GM19463 (cell line): ENCODE results near the gene GPR17.

Experiments
- ATAC-seq: cut with Tn5 transposase; IDR thresholded peaks from one replicate; pipeline ENCODE4 v1.9.1; 2021; ENCODE audit warnings: mild to moderate bottlenecking, moderate library complexity; ENCODE audit not compliant: unreplicated experiment

Gene GPR17, protein sequence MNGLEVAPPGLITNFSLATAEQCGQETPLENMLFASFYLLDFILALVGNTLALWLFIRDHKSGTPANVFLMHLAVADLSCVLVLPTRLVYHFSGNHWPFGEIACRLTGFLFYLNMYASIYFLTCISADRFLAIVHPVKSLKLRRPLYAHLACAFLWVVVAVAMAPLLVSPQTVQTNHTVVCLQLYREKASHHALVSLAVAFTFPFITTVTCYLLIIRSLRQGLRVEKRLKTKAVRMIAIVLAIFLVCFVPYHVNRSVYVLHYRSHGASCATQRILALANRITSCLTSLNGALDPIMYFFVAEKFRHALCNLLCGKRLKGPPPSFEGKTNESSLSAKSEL

DNA sequence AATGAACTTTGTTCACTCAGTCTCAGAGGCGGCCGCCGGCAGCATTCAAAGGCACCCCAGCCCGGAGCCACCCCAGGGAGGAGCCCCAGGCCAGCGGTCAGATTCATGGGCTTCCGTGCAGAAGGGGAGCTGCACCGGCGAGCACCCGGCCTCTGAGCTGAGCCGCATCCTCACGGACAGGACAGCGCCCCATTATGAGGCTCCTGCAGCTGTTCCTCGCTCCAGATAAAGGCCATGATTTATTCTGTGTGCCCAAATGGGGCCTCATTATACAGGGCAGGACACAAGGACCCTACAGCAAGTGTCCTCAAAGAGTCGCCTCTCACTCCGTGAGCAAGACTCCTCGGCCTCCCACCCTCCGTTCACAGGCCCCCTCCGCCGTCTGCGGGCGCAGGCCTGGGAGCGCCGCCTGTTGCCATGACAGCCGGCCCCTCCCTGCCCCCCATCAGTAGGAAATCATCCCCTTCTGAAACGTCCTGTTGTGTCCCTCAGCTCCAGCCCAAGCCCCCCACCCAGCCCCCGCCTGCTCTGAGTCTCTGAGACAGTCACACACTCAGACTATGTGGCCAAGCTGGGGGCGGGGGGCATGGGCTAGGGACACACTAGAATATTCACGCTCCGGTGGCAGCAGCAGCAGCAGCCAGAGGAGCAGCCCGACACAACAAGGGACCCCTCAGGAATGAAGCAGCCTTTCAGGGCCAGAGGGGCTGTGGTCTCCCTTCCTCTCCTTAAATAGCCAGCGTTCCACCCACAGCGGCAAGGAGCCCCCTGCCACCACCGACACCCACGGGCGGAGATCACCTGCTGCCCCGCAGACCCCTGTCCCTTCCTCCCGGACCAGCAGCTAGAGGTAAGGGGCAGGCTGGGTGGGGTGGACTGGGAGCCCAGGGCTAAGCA, at the start of gene GPR17:
Gene GPR17 (plus strand): TSS at position 759 of the 897 bp plus-strand sequence. CDS start 4,583 bp downstream, outside the sequence.
- no peak for ATAC-seq

DNA sequence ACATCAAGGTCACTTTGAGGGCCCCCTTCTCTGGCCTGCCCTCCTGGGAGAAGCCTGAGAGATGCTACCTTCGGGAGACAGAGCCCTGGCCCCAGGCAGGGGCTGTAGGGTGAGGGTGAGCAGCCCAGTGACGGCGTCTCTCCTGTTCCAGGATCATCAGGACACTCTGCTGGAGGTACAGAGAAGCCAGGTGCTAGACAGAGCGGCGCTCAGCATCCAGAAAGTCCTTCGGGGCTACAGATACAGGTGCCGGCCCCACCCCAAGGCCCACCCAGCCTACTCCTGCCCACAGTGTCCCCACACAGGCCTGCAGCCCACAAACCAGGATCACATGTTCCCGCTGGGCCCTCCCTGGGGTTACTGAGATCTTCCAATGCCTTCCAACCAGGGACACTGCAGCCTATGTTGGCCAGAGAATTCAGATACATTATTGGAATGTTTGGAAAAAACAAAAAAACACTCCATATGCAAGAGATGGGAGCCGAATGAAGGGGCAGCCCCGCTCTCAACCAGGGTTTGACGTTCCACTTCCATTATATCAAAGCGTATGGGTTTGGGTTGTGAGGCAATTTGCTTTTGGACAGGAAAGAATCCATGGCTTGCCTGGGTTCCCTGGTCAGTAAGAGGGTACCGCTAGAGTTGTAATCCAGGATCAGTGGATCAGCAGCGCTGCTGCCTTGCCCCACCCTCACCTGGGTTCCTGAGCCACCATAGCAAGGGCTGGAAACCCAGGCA, 49.5 kb upstream of the GPR17 start:
- no peak for ATAC-seq

DNA sequence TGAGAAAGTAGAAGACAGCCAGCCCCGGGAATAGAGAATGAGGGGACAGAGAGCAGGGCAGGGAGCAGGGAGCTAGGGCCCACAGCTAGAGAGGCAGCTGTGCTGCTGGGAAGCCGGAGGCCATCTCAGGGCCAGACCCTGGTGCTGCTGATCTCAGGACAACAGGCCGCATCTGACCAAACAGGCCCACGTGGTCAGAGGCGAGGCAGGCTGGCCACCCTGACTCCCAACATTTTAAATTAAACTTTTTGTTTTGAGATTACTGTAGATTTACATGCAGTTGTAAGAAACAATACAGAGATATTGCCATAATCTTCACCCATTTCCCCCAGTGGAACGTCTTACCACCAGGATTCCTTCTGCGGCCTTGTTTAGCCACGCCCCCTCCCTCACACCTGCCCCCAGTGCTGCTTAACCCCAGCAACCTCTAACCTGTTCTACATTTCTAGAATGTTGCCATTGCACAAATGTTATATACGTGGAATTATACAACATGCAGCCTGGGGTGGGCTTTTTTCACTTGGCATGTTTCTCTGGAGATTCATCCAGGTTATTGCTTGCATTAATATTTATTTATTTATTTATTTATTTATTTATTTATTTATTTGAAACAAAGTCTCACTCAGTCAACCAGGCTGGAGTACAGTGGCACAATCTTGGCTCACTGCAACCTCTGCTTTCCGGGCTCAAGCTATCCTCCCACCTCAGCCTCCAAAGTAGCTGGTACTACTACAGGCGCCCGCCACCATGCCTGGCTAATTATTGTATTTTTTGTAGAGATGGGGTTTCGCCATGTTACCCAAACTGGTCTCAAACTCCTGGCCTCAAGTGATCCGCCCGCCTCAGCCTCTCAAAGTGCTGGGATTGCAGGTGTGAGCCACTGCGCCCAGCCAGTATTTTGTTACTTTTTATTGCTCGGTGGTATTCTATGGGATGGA, 48.6 kb upstream of the GPR17 start:
- no peak for ATAC-seq

DNA sequence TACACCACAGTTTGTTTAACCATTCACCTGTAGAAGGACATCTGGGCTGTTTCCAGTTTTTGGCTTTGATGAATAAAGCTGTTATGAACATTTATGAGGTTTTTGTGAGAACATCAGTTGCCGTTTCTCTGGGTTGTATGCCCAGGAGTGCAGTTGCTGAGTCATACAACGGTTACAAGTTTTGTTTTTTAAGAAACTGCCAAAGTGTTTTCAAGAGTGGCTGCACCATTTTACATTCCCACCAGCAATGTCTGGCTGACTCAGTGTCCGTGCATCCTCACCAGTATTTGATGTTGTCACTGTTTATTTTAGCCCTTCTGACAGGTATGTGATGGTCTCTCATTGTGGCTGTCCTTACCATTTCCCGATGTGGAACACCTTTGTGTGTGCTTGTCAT, 48.0 kb upstream of the GPR17 start:
- ATAC-seq, result no peak

DNA sequence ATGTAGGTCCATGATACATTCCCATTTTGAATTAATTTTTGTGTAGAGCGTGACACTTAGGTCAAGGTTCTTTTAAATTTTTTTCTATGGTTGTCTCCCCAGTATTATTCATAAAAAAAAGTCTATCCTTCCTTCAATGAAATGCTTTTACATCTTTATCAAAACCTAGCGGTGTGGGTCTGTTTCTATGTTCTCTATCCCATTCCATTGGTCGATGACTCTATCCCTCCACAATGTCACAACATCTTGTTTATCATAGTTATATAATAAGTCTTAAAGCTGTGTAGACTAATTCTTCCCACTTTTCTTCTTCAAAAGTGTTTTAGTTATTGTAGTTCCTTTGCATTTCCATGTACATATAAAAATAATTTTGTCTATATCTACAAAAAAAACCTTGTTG, 47.2 kb upstream of the GPR17 start:
- no peak for ATAC-seq

DNA sequence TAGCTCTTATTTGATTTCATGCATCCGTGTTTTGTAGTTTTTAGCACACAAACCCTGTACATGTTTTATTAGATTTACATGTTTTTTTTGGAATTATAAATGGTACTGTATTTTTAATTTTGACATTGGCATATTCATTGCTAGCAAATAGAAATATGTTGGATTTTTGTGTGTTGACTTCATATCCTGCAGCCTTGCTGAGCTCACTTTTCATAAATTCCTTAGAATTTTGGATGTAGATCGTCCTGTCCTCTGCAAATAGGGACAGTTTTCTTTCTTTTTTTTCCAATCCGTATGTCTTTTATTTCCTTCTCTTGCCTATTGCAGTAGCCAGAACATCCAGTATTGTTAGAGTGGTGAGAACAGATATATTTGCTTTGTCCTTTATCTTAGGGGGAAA, 46.7 kb upstream of the GPR17 start:
- ATAC-seq, result no peak

DNA sequence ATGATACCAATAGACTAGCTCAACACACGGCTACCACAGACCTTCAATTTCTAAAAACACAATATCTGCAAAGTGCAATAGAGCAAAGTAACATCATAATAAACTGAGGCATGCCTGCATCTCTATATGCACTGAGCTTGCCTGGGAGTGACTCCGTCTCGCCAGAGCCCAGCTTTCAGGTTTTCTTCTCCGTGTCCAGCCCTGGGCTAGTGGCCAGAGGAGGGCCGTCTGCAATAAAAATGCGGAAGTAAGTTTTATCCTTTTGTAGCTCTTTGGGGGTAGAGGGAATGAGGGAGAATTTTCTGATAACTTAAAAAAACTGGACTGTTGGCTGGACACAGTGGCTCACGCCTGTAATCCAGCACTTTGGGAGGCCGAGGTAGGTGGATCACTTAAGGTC, 41.0 kb upstream of the GPR17 start:
- no peak for ATAC-seq

DNA sequence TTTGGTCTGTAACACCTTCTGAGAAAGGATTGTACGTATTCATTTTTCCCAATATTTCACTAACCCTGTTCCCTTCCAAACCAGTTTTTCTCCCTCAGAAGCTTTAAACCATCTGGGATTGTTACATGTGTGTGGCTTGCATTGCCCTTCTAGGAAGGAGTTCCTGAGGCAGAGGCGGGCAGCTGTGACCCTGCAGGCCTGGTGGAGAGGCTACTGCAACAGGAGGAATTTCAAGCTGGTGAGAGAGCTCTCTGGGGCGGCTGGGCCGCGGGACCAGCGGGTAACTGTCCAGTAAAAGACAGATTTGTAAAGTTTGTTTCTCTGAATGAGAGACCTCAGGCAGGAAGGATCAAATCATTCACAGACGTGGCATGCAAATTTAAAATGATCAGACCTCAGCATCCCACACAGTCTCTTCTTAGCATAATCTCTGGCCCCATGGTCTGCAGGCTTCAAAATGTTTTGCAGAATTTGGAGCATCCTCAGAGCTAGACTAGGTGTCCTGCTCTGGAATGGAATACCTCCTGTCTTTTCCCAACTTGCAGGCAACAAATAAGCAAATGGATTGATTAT, 40.2 kb upstream of the GPR17 start:
- ATAC-seq, result no peak

DNA sequence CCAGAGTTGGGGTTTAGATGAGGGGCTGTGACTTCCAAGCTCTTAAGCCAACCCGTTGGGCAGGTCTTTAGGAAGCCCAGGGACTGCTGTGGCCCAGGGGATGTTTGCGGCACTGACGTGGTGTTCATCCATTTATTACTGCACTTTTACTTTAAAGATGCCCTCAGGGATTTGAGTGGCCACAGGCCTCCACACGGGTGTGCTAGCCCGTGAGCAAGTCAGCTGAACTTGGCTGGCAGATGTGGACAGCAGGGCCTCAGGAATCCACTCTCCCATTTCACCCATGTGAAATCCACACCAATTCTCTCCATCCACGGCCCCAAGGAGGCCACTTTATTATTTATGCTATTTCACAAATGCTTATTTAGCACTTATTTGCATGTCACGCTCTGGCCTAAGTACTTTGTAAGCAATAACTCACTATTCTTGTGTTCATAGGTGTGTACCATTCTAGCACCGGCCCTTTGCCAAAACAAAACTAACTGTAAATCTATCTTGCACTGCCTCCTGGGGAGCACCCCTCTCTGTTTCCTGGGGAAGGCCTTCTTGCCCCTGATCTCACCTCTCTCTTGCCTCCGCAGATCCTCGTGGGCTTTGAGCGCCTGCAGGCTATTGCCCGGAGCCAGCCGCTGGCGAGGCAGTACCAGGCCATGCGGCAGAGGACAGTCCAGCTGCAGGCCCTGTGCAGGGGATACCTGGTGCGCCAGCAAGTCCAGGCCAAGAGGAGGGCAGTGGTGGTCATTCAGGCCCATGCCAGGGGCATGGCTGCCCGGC, 39.1 kb upstream of the GPR17 start:
- no peak for ATAC-seq

DNA sequence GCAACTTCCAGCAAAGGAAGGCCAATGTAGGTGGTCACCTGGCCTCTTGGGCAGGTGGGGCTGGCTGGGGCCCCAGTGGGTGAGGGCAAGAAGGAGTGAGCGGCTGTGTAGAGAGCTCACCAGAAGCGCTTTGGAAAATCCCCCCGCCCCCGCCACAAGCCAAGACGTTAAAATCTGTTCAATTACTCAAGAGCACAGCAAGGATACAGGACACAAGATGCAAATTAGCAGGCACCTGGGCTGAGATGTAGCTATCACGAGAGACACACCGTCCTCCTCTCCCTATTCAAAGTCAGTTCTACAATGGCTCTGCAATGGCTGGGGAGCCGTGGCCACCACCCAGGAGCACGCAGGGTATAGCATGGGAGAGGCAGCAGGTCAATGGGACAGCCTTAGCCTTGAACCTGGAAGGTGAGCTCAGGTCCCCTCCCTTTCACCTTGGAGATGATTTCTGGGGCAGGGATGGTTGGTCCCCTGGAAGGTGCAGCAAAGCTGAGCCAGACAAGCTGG, 38.5 kb upstream of the GPR17 start:
- ATAC-seq, result no peak

DNA sequence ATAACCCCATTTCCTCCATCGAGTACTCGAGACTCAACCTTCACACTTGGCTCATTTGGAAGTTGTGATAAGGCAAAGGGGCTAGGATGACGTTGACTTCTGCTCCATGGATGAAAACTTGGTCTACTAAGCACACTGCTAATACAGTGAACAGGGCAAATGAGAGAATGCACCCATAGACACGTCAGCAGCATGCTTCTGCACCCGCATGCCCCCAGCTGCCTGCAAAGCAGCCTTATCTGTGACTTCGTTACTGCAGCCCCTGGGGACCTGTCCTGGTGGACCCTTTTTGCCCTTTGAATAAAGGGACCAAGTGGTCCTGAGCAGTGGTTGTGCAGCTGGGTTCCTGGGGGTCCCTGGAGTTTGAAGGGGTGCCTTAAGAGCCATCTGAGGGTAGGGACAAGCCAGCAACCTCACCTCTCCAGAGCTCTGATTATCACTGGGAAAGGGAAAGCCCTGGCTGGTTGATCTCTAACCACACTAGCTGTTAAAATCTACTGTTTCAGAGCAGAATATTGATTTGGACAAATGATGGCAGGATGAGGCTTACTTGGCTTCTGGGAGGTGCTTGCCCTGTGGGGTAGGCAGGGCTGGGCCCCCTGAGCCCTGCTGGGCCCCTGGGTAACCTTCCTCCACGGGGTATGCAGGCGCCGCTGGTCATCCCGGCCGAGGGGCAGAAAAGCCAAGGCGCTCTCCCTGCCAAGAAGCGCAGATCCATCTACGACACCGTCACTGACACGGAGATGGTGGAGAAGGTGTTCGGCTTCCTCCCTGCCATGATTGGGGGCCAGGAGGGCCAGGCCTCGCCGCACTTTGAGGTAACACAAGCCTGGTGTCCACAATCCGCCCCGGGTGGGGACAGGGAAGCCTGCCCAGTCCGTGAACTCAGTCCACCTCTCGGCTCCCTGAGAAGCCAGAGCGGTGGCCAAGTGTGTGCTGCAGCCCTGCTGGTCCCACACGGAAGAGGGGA, 37.6 kb upstream of the GPR17 start:
- no peak for ATAC-seq

DNA sequence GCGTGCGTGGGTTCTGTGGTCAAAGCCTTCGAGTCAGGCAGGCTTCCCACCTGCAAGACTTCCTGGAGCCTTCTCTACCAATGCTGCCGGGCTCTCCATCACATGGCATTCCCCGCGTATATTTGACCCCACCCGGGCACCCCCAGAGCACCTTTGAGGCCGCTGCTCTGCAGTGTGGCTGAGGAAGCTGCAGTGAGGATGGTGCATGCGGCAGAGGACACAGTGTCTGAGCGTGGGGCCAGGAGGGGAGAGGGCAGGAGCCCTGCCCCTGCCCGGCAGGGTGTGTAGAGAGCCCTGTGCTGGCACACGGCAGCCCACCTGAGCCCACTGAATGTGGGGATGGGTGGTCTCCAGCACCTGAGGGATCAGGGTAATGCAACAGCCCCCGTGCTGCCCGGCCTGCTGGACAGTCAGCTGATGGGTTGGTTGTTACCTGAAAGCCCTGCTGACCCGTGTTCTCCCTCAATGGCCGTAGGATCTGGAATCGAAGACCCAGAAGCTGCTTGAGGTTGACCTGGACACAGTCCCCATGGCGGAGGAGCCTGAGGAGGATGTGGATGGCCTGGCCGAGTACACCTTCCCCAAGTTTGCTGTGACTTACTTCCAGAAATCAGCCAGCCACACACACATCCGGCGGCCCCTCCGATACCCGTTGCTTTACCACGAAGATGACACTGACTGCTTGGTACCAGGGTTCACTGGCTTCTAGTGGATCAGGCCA, 36.8 kb upstream of the GPR17 start:
- no peak for ATAC-seq

DNA sequence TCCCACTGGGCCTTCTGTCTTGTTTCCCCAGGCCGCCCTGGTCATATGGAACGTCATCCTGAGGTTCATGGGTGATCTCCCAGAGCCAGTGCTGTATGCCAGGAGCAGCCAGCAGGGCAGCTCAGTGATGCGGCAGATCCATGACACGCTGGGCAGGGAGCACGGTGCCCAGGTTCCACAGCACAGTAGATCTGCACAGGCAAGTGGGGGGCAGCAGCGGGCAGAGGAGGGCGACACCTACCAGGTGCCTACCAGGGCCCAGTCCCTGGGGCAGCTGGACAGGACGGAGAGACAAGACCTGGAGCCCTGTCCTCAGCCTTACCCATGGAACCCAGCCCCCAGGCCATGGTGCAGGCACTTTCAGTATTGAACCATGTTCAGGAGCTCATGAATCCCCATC, 36.1 kb upstream of the GPR17 start:
- ATAC-seq, result no peak

DNA sequence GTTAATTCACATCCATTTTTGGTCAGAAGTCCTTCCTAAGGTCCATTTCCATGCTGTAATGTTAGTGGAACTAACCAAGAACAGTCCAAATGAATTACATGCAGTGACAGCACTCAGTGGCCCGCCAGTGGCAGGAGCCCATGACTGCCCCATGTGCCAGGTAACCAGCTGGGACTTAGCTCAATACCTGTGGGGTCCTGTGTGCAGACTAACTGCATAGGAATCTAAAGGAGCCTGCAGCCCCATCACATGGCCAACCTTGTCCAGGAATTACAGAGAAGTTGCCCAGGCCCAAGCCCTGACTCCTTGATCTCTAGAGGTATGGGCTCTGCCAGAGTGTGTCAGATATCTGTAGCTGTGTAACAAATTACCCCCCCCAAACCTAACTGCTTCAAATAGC, 35.4 kb upstream of the GPR17 start:
- ATAC-seq, result no peak

DNA sequence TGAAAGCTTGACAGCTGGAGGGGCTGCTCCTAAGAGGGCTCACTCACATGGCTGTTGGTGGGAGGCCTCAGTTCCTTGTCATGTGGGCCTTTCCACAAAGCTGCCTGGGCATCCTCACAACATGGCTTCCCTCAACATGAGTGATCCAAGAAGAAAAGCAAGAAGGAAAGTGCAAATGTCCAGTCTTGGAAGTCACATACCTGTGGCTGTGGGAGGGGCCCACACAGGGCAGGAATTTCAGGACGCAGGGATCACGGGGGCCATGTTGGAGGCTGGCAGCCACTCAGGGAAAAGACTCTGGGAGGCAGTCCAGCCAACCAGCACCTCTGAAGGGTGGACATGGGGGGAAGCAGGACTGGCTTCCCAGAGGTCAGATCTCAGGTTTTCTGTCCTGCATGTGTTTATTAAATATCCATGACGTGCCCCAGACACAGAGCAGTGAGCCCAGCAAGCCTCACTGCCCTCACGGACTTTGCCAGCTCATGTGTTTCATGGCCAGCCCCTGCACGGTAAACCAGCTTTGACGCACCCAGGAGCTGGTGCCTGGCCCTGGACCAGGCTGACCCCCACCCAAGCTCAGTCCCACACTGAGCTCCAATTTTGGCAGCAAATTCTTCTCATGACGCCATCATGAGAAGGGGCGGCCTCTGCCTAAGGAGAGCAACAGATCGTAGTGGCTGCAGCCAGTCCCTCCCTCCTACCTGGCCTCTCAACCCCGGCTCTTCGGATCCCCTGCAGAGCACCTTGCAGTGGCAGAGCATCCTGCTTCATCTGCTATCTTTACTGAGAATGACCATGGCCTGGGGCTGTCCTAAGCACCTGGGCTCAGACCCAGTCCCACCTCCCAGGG, 34.7 kb upstream of the GPR17 start:
- ATAC-seq, result no peak

DNA sequence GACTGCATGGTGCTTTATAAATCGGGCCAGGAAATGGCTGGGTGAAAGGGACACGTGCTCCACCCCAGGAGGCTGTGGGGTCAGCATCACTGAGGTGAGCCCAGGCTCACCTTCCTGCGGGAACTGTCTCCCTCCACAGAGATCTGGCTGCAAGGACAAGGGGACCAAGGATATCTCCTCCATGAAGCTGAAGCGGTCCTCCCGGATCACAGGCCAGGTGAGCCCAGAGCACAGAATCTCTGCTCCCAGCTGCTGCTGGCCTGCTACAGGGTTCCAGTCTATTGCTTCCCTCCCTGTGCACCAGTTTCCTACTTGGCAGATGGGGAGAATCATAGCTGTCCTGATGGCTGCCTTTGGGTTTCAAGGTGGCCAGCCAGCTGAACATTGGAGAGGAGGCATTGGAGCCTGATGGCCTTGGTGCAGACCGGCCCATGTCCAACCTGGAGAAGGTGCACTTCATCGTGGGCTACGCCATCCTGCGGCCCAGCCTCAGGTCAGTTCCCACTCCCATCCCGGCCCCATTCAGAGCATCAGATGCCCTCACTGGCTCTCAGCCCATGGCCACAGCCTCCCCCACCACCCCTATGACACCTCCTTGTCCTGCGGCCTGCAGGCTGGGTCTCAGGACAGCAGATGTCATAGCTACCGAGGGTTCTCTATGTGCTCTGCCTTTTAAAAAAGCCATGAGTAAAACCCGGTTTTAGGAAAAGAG, 33.7 kb upstream of the GPR17 start:
- ATAC-seq, result no peak
